Measurements from ENCODE around the gene KRTAP22-1.

KRTAP22-1 gene

DNA sequence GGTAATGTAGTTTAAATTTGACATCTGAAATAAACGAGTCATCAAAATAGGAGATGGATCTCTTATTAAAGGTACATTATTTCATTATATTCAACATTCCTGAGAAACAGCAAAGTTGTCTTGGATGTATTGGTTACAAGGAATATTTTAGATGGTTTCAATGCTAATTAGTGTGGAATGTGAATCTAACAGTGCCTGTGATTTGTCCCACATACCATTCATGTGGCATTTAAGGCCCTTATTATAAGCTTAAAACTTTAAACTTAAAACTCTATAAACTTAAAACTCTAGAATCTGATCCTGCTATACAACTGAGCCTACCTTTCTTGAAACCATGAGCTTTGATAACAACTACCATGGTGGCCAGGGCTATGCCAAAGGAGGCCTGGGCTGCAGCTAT lies at the start of gene KRTAP22-1:
KRTAP22-1 (plus strand) TSS at position 301 of the 400 bp plus-strand sequence.
- no peak for DNase-seq (ENCODE audit: low read depth, low spot score)

DNA sequence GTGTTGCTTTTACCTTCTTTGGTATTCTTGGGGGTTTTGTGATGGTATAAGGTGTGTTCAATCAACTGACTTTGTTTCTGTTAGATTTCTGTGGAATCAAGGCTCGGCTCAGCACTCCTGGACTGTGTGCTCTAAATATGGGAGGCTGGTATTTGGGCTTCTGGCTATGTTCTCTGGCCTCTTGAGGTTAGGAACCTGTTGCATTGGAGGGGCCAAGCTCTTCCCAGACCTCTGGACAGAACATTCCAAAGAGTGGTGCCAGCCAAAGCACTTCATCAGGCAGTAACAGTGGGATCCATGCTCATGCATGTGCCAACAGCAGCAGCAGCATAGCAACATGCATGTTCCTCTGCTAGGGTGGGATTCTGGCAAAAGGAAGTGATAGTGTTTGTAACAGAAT lies 48.1 kb upstream of the KRTAP22-1 start:
- no peak for DNase-seq (ENCODE audit: low read depth, low spot score)

DNA sequence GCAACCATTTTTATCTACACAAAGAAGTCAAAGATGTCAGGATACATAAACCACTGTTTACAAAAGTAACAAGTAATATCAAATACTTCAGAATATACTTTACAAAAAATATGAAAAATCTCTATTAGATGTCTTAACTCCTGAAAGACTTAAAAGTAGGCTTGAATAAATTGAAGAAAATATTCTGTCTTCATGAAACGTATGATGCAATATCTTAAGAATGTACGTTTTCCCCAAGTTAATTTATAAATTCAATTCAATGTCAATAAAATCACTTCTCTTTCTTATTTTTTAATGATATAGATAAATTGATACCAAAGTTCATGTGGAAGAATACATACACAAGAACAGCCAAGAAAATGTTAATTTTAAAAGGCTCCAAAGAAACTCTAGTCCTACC lies 45.8 kb upstream of the KRTAP22-1 start:
- no peak for DNase-seq (ENCODE audit: low read depth, low spot score)

DNA sequence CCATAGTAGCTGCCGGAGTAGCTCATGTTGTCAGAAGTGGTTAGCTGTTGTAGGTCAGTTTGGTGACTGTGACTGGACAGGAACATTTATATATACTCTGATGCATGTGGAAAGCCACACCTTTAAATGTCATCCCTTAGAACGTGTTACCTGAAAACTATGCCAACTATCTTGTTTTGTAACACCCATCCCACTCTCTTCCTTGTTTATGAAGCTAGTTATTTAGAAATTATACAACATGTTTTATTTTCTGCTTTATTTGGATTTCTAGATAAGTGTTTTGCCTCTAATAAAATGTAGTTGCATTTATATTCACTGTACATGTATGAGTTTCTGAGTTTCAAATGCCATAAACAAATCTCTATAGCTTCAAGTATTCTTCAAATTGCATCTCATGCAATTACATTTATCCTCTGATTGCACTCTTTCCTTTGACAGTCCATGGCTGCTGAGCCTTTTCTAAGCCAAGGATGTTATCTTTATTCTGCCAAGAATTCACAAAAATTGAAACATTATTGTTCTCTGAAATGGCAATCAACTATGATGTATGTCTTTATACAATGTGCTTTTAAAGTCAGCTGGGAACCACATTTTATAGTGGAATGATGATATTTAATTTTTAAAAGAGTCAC lies 39.5 kb upstream of the KRTAP22-1 start, which contains the start of gene KRTAP19-7:
KRTAP19-7 (minus strand) TSS at position 51 of the 632 bp plus-strand sequence; CDS start at position 26, 25 bp downstream.
- DNase-seq (ENCODE audit: low read depth, low spot score) = no peak

GRCh38 chr21:30561957-30562356 lies 38.9 kb upstream of the KRTAP22-1 start:
- no peak for DNase-seq (ENCODE audit: low read depth, low spot score)

DNA sequence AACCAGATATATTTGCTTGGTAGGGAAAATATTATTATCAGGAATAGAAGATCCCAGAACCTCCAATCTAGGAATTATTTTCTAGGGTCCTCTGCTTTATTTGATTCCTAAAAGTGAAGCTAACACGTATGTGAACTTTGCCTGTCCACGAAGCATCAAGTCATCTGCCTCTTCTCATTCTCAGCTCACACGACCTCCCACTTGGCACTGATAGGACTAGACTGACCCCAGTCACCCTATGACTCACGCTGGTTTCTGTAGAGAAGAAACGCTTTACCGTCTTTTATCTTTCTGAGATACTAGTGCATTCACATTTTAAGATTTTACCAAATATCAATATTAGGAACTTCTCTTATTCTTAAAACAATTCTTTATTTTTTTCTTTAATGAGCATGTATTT lies 37.8 kb upstream of the KRTAP22-1 start:
- no peak for DNase-seq (ENCODE audit: low read depth, low spot score)

- no peak for DNase-seq (ENCODE audit: low read depth, low spot score)
Observed at GRCh38 chr21:30563630-30564029, 37.3 kb upstream of the KRTAP22-1 start.

- no peak for DNase-seq (ENCODE audit: low read depth, low spot score)
Observed at GRCh38 chr21:30567617-30568016, 33.3 kb upstream of the KRTAP22-1 start.

DNA sequence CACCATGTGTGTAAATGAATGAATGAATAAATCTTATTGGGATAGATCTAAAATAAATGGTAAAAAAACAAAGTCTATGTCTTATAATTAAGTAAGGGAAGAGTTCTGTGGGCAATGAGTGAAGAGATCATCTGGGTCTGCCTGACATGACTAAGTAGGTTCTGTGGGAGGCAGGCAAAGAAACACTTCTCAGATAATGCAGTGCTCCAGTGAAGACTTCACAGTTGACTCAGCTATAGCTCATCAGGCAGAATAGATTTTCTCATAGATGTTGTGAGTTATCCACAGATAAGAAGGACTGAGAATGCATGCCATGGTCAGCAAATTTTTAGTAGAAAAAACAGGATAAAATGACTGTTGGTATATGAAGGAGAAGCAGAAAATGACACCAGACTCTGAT lies 23.1 kb upstream of the KRTAP22-1 start:
- no peak for DNase-seq (ENCODE audit: low read depth, low spot score)

GRCh38 chr21:30579346-30579745 lies 21.5 kb upstream of the KRTAP22-1 start:
- DNase-seq (ENCODE audit: low read depth, low spot score) = no peak

- DNase-seq (ENCODE audit: low read depth, low spot score) = no peak
Observed at GRCh38 chr21:30580132-30580531, 20.8 kb upstream of the KRTAP22-1 start.

DNA sequence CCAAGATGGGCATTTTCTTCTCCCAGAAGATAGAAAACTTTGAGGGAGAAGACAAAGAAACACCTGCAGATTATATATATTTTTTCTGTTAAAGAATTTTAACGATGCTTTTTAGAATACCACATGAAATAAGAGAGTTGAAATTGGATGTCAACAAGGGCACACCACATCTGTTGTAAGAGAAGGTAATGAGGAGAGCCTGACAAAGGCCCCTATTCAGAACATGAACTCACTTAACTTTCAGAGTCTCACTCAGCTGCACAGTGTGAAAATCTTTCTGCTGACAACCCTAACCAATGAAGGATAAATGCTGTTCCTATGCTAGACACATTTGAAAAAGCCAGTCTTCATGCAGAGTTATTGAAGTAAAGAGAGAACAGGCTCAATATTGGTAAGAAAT lies 18.0 kb upstream of the KRTAP22-1 start:
- no peak for DNase-seq (ENCODE audit: low read depth, low spot score)

GRCh38 chr21:30590297-30590696 lies 10.6 kb upstream of the KRTAP22-1 start, which contains the start of gene KRTAP22-2:
KRTAP22-2 (minus strand) TSS chr21:30590397.
- no peak for DNase-seq (ENCODE audit: low read depth, low spot score)

DNA sequence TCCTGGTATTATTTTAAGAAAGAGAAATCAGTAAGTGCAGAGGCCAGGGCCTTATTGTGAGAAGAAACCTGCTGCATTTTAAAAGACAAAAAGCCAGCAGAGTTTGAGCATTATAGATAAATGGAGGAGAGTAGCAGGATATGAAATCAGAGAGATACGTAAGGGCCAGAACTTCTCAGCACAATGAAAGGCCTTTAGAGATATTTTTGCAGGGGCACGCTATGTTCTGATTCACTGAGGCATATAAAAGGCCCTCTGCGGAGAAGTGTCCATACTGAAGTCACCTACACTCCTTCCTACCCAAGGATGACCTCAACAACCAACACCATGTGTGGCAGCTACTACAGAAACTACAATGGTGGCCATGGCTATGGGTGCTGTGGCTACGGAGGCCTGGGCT lies 8.7 kb upstream of the KRTAP22-1 start, which contains the start of gene KRTAP6-3:
KRTAP6-3 (plus strand) TSS at position 301 of the 400 bp plus-strand sequence; CDS start at position 307, 6 bp downstream.
- no peak for DNase-seq (ENCODE audit: low read depth, low spot score)

DNA sequence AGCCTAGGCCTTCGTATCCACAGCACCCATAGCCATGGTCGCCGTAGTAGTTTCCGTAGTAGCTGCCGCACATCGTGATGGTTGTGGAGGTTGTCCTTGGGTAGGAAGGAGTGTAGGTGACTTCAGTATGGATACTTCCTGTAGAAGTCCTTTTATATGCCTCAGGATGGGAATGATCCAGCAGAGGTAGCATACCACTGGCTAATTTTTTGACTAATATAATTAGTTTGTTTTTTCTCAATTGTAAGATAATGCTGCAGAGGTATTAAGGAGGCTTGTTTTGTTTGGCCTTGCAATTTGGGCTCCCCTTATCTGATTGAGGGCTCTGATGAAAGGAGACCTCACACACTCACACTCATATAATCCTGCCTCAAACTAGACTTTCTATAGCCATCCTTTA lies 2.1 kb upstream of the KRTAP22-1 start, which contains the start of gene KRTAP6-2:
KRTAP6-2 (minus strand) TSS at position 101 of the 400 bp plus-strand sequence; CDS start at position 73, 28 bp downstream.
- no peak for DNase-seq (ENCODE audit: low read depth, low spot score)

DNA sequence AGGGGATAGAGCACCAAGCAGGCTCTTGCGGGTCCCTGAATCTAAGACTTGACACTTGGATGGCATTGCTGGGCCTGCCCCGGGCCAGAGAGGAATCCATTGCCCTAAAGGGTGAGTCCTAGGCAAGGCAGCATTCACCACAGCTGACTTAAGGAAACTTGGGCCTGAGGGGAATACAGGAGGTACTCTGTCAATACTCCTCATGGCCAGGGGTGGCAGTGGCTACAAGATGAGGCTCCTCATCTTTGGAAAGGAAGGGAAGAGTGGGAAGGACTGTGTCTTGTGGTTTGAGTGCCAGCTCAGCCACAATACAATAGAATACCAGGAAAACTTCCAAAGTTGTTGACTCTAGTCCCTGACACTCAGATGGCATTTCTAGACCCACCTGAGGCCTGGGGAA lies 5.1 kb downstream of the KRTAP22-1 start:
- DNase-seq (ENCODE audit: low read depth, low spot score) = no peak

DNA sequence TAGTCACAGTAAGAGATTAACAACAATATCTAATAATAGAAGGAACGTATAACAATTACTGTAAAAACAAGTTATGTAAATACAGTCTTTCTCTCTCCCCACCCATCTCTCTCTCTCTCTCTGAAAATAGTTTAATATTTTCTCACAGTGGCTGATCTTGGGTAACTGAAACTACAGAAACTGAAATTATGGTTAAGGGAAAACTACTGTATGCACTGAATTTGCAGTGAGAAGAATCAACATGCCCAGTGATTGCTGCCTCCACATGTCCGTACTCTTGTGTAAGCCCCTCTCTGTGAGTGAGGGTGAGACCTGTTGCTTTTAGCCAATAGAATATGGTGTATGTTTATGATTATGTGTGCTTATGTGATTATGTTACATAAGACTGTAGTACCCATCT lies 11.2 kb downstream of the KRTAP22-1 start:
- DNase-seq (ENCODE audit: low read depth, low spot score) = no peak

DNA sequence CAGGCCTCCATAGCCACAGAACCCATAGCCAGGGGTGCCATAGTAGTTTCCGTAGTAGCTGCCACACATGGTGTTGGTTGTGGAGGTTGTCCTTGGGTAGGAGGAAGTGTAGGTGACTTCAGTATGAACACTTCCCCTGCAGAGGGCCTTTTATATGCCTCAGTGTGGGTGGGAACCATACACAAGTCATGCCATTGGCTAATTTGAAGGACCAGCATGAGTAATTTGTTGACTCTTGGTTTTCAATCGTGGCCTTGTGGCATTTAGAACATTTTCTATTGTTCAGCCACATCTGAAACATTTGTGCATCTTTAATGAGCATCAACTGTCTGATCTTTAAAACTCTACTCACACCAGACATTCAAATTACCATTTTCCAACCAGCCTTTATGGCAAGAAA lies 12.9 kb downstream of the KRTAP22-1 start, which contains the start of gene KRTAP6-1:
KRTAP6-1 (minus strand) TSS at position 95 of the 400 bp plus-strand sequence; CDS start at position 69, 26 bp downstream.
- DNase-seq (ENCODE audit: low read depth, low spot score) = no peak

DNA sequence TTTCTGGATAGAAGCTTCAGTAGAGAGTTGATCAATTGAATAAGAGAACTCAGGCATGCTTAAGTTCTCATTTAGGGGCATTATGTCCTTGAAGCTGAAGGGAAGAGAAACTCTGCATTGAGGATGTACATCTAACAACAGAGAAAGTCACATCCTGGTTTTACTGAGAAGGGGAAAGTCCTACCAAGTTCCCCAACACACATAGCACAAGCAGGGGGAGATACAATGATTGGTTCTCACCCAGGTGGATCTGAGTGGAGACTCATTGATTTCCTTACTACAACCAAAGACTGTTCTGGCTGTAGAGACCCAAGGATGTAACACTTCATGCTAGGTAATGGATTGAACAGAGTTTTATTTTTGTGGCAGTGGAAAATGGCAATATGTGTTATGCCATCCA lies 14.3 kb downstream of the KRTAP22-1 start:
- no peak for DNase-seq (ENCODE audit: low read depth, low spot score)

DNA sequence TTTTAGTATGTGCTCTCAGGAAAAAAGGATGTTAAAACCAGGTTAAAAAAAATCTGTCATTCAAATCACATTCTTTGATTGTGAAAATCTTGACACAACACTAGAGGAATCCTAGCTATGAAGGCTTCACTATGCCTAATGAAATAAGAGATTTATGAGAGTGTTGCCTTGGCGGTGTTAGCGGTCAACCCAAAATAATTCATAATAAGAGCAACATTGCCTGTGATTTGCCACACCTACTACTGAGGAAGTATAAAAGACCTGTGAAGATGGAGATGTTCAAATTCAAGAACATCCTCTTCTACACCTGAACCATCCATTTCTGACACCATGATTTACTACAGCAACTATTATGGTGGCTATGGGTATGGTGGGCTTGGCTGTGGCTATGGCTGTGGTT lies 15.2 kb downstream of the KRTAP22-1 start, which contains the start of gene KRTAP20-1:
KRTAP20-1 (plus strand) TSS at position 301 of the 400 bp plus-strand sequence; CDS start at position 331, 30 bp downstream.
- DNase-seq (ENCODE audit: low read depth, low spot score) = no peak

- DNase-seq (ENCODE audit: low read depth, low spot score) = no peak
Observed at GRCh38 chr21:30620080-30620479, 19.2 kb downstream of the KRTAP22-1 start.

- no peak for DNase-seq (ENCODE audit: low read depth, low spot score)
Observed at GRCh38 chr21:30620522-30620921, 19.6 kb downstream of the KRTAP22-1 start, which contains the start of gene KRTAP20-4. KRTAP20-4 (plus strand) TSS chr21:30620627.

GRCh38 chr21:30623362-30623761 lies 22.5 kb downstream of the KRTAP22-1 start:
- DNase-seq (ENCODE audit: low read depth, low spot score) = no peak

Measured in iPS DF 19.7 (cell line).